ENCODE data around the gene ONECUT2. TPM values are rescaled to one million over a fixed set of nuclear protein-coding genes. Genes with fewer than 3 reads are reported as not detected.
"Not testable (repeated sequence)": the region's sequence is repeated elsewhere in the genome, so short reads cannot be mapped to it uniquely, and the experiment has no call there.

Gene ONECUT2
- total RNA-seq, 2 donors from 2014 or later: 1.9 to 3.6 TPM

DNA sequence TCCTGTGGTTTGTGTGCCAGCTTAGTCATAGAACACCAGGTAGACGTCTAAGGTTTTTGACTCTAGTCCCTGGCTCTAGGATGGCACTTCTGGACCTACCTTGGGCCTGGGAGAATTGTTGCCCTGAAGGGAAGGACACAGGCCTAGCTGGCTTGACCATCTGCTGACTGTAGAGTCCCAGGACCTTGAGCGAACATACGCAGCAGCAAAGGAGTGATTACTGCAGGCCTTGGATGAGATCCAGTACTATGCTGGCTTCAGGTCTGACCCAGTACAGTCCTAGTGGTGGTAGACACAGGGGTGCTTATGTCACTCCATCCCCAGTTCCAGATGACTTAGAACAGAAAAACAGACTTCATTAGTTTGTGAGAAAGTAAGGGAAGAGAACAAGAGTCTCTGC, 45.1 kb upstream of the ONECUT2 start:
- Histone ChIP-seq H3K4me3 (ENCODE audit: low read length) (no peak overlapping the region), H3K27me3 (ENCODE audit: control insufficient read depth, insufficient read depth, low read length, poor library complexity, severe bottlenecking) (no peaks in the 10 kb centered on the region), H3K9ac (ENCODE audit: extremely low read depth, low read length, poor library complexity, severe bottlenecking) (no peak overlapping the region), H3K36me3 (ENCODE audit: control insufficient read depth, insufficient read depth, low read length) (no peaks in the 10 kb centered on the region), H3K27ac (ENCODE audit: low read depth, low read length) (no peak overlapping the region), H3K9me3 (ENCODE audit: control insufficient read depth, low read length) (no peaks in the 10 kb centered on the region), H3K4me1 (ENCODE audit: control insufficient read depth, insufficient read depth, low read length) (no peaks in the 10 kb centered on the region)
- H3K36me3 Mint-ChIP-seq (ENCODE audit: low read depth): no peaks in the 10 kb centered on the region
- peaks cover 7% of the 10 kb centered on the region for H3K27me3 Mint-ChIP-seq (ENCODE audit: insufficient read depth)
- WGBS, 2 experiments (ENCODE audit: insufficient coverage in 1 of 2, insufficient read length in 1 of 2): 60 to 100% methylated on average over 1 to 3 of the region's 3 CpGs
- DNase-seq: no peak
- no peak overlapping the region for H3K4me3 Mint-ChIP-seq
- no peak for TF ChIP-seq CTCF (conservative IDR thresholded peaks at IDR 0.05)
- no peak overlapping the region for H3K27ac Mint-ChIP-seq
- H3K4me1 Mint-ChIP-seq: peaks cover 2% of the 10 kb centered on the region
- H3K9me3 Mint-ChIP-seq: peaks cover 2% of the 10 kb centered on the region

GRCh38 chr18:57394749-57395148, 40.4 kb upstream of the ONECUT2 start:
- not testable (repeated sequence) for H3K27me3 ChIP-seq (ENCODE audit: control insufficient read depth, insufficient read depth, low read length, poor library complexity, severe bottlenecking); H3K4me1 Mint-ChIP-seq; H3K9me3 Mint-ChIP-seq; H3K27ac ChIP-seq (ENCODE audit: low read depth, low read length); DNase-seq; H3K4me3 ChIP-seq (ENCODE audit: low read length); H3K9me3 ChIP-seq (ENCODE audit: control insufficient read depth, low read length); H3K36me3 ChIP-seq (ENCODE audit: control insufficient read depth, insufficient read depth, low read length); H3K36me3 Mint-ChIP-seq (ENCODE audit: low read depth); H3K27ac Mint-ChIP-seq; H3K4me3 Mint-ChIP-seq; H3K4me1 ChIP-seq (ENCODE audit: control insufficient read depth, insufficient read depth, low read length); H3K9ac ChIP-seq (ENCODE audit: extremely low read depth, low read length, poor library complexity, severe bottlenecking)
- 100% methylated on average over 1 of the region's 1 CpG; no CpG with 5 or more reads in 1 of the 2 experiments for WGBS, 2 experiments (ENCODE audit: insufficient coverage in 1 of 2, insufficient read length in 1 of 2)
- H3K27me3 Mint-ChIP-seq (ENCODE audit: insufficient read depth): peaks cover 27% of the 10 kb centered on the region

- DNase-seq; H3K4me3 Mint-ChIP-seq; H3K9ac ChIP-seq (ENCODE audit: extremely low read depth, low read length, poor library complexity, severe bottlenecking); H3K36me3 Mint-ChIP-seq (ENCODE audit: low read depth); H3K4me1 Mint-ChIP-seq; H3K27ac ChIP-seq (ENCODE audit: low read depth, low read length); H3K4me1 ChIP-seq (ENCODE audit: control insufficient read depth, insufficient read depth, low read length); H3K9me3 Mint-ChIP-seq; H3K27ac Mint-ChIP-seq; H3K4me3 ChIP-seq (ENCODE audit: low read length); H3K36me3 ChIP-seq (ENCODE audit: control insufficient read depth, insufficient read depth, low read length); H3K9me3 ChIP-seq (ENCODE audit: control insufficient read depth, low read length): not testable (repeated sequence)
- H3K27me3 ChIP-seq (ENCODE audit: control insufficient read depth, insufficient read depth, low read length, poor library complexity, severe bottlenecking): peaks cover 25% of the 10 kb centered on the region
- H3K27me3 Mint-ChIP-seq (ENCODE audit: insufficient read depth): peaks cover 38% of the 10 kb centered on the region
- WGBS, 2 experiments (ENCODE audit: insufficient coverage in 1 of 2, insufficient read length in 1 of 2): 95 to 100% methylated on average over 2 to 7 of the region's 7 CpGs
Measured at GRCh38 chr18:57396831-57397230, 38.3 kb upstream of the ONECUT2 start.

DNA sequence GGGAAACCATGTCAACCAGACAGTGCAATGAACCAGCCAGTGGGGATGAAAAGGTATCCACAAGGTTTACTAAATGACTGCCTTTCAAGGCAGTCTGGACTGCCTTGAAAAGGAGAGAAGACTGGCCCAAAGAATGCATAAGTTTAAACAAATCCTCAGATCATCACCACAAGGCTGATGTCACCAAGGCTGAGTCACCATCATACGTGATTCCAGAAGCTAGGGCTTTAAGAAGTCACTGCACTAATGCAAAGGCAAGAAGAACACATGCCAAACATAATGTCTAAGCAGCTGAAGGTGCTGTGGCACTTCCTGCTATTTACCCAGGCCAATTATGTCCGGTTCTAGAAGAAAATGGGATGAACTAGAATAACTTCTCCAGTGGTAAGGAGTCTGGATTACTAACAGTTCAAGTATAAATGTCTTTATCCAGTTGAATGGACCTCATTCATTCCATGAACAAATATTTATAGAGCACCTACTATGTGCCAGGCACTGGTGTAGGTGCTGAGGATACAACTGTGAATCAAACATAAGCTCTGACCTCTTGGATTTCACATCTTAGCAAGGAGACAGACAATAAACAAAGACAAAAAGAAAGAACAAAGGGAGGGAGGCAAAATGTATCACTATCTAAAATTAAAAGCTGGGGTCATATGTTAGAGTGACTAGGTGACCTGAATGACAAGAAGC, 37.6 kb upstream of the ONECUT2 start:
- TF ChIP-seq CTCF (conservative IDR thresholded peaks at IDR 0.05): no peak
- no peaks in the 10 kb centered on the region for H3K4me1 Mint-ChIP-seq
- H3K27me3 Mint-ChIP-seq (ENCODE audit: insufficient read depth): peaks cover 43% of the 10 kb centered on the region
- Histone ChIP-seq H3K27me3 (ENCODE audit: control insufficient read depth, insufficient read depth, low read length, poor library complexity, severe bottlenecking) (peaks cover 33% of the 10 kb centered on the region), H3K9ac (ENCODE audit: extremely low read depth, low read length, poor library complexity, severe bottlenecking) (no peak overlapping the region), H3K4me1 (ENCODE audit: control insufficient read depth, insufficient read depth, low read length) (no peaks in the 10 kb centered on the region), H3K27ac (ENCODE audit: low read depth, low read length) (no peak overlapping the region), H3K4me3 (ENCODE audit: low read length) (no peak overlapping the region), H3K9me3 (ENCODE audit: control insufficient read depth, low read length) (no peaks in the 10 kb centered on the region), H3K36me3 (ENCODE audit: control insufficient read depth, insufficient read depth, low read length) (no peaks in the 10 kb centered on the region)
- H3K9me3 Mint-ChIP-seq: peaks cover 2% of the 10 kb centered on the region
- H3K36me3 Mint-ChIP-seq (ENCODE audit: low read depth): no peaks in the 10 kb centered on the region
- no peak for DNase-seq
- 84 to 90% methylated on average over 1 to 2 of the region's 2 CpGs for WGBS, 2 experiments (ENCODE audit: insufficient coverage in 1 of 2, insufficient read length in 1 of 2)
- H3K27ac Mint-ChIP-seq: no peak overlapping the region
- no peak overlapping the region for H3K4me3 Mint-ChIP-seq

Data from endodermal cell (in vitro differentiated cells).